HG02973 (cell line): ENCODE results near the gene UMAD1.

Experiments used
- ATAC-seq: cut with Tn5 transposase; IDR thresholded peaks from one replicate; pipeline ENCODE4 v1.9.1; 2021; ENCODE audit warnings: moderate library complexity; ENCODE audit not compliant: unreplicated experiment

Gene UMAD1

GRCh38 chr7:7870555-7870954 is 230.0 kb downstream of the UMAD1 start:
- no peak for ATAC-seq

- no peak for ATAC-seq
Observed at GRCh38 chr7:7876419-7876818, 235.9 kb downstream of the UMAD1 start.

- ATAC-seq = no peak
Observed at GRCh38 chr7:7881581-7881980, 241.0 kb downstream of the UMAD1 start.

GRCh38 chr7:7882888-7883287 is 242.3 kb downstream of the UMAD1 start:
- ATAC-seq = no peak

- ATAC-seq = no peak
Observed at GRCh38 chr7:7883394-7883793, 242.8 kb downstream of the UMAD1 start.

- no peak for ATAC-seq
Observed at GRCh38 chr7:7884855-7885254, 244.3 kb downstream of the UMAD1 start.

- ATAC-seq = no peak
Observed at GRCh38 chr7:7889791-7890568, 249.4 kb downstream of the UMAD1 start.

GRCh38 chr7:7895004-7895650 is 254.6 kb downstream of the UMAD1 start:
- ATAC-seq = no peak

- no peak for ATAC-seq
Observed at GRCh38 chr7:7895754-7896153, 255.2 kb downstream of the UMAD1 start.

GRCh38 chr7:7897509-7897908 is 257.0 kb downstream of the UMAD1 start:
- ATAC-seq = no peak

- no peak for ATAC-seq
Observed at GRCh38 chr7:7897949-7898515, 257.5 kb downstream of the UMAD1 start.

GRCh38 chr7:7902845-7903244 is 262.3 kb downstream of the UMAD1 start:
- no peak for ATAC-seq

- no peak for ATAC-seq
Observed at GRCh38 chr7:7907306-7907705, 266.8 kb downstream of the UMAD1 start.

- no peak for ATAC-seq
Observed at GRCh38 chr7:7908622-7909145, 268.1 kb downstream of the UMAD1 start.

GRCh38 chr7:7909376-7909775 is 268.8 kb downstream of the UMAD1 start:
- no peak for ATAC-seq

GRCh38 chr7:7911369-7912123 is 271.0 kb downstream of the UMAD1 start:
- ATAC-seq = no peak

- no peak for ATAC-seq
Observed at GRCh38 chr7:7912937-7913336, 272.4 kb downstream of the UMAD1 start.

- no peak for ATAC-seq
Observed at GRCh38 chr7:7913504-7913903, 273.0 kb downstream of the UMAD1 start.

- ATAC-seq = no peak
Observed at GRCh38 chr7:7914547-7914946, 274.0 kb downstream of the UMAD1 start.

GRCh38 chr7:7916064-7916463 is 275.5 kb downstream of the UMAD1 start:
- ATAC-seq = no peak

GRCh38 chr7:7917593-7917992 is 277.0 kb downstream of the UMAD1 start:
- no peak for ATAC-seq
